Endothelial cell of umbilical vein (primary cell): ENCODE data around the gene QARS1.

Experiments used
- CTCF ChIP-seq, 2 donors: IDR thresholded peaks; 1 replicate in 1 of 2; 2 replicates in 1 of 2; pipeline ENCODE4 v1.5.1; 2011; ENCODE audit warnings: low read length in 2 of 2, mild to moderate bottlenecking in 2 of 2, moderate library complexity in 2 of 2, control low read depth in 1 of 2, inconsistent platforms in 1 of 2, low read depth in 1 of 2; ENCODE audit not compliant: insufficient read depth in 1 of 2; ENCODE audit errors: extremely low read depth in 1 of 2
- EZH2 ChIP-seq: IDR thresholded peaks from 2 replicates; pipeline ENCODE4 v1.6.1; 2012; ENCODE audit warnings: borderline replicate concordance, low read depth, mild to moderate bottlenecking, moderate library complexity, low read length, inconsistent platforms; ENCODE audit not compliant: severe bottlenecking

- TF ChIP-seq CTCF (IDR thresholded peaks at IDR 0.05; ENCODE audit: extremely low read depth in 1 of 2, insufficient read depth in 1 of 2, low read depth in 1 of 2, low read length in 2 of 2) (no peak), EZH2 (no peak)
Observed at GRCh38 chr3:49104052-49104426, 518 bp downstream of the QARS1 start.
